Esophagus muscularis mucosa (tissue), 4 donors: Measurements from ENCODE around the gene KRTAP16-1. TPM values are rescaled to one million over a fixed set of nuclear protein-coding genes. Genes with fewer than 3 reads are reported as not detected.

ENCODE experiments used
- DNase-seq: peaks from one replicate; pipeline ENCODE4 v3.0.0-alpha.2; 2017; ENCODE audit errors: extremely low spot score
- H3K27ac ChIP-seq, 4 donors: fragments of 200-600 bp; sonication (generic); replicated peaks in 1 of 4; 1 replicate in 3 of 4; 2 replicates in 1 of 4; pipeline ENCODE4 v1.5.1; 2016 to 2019; ENCODE audit warnings: mild to moderate bottlenecking in 1 of 4
- H3K27me3 ChIP-seq, 4 donors: fragments of 200-600 bp; sonication (generic); one replicate each; pipeline versions ENCODE4 v1.5.1 to v1.6.0; 2016 to 2019
- H3K36me3 ChIP-seq, 4 donors: fragments of 200-600 bp; sonication (generic); one replicate each; pipeline ENCODE4 v1.5.1; 2016 to 2019
- H3K4me1 ChIP-seq, 4 donors: fragments of 200-600 bp; sonication (generic); one replicate each; pipeline ENCODE4 v1.5.1; 2016 to 2019
- H3K4me3 ChIP-seq, 4 donors: fragments of 200-600 bp; sonication (generic); 1 replicate in 2 of 4; 2 replicates in 2 of 4; pipeline ENCODE4 v1.5.1; 2016 to 2019; ENCODE audit warnings: mild to moderate bottlenecking in 4 of 4, moderate library complexity in 1 of 4
- H3K9me3 ChIP-seq, 4 donors: fragments of 200-600 bp; sonication (generic); 1 replicate in 3 of 4; 2 replicates in 1 of 4; pipeline ENCODE4 v1.5.1; 2016 to 2019
- CTCF ChIP-seq, 3 experiments: fragments of 200-600 bp in 2 of 3; fragments of 450-650 bp in 1 of 3; sonication (generic) in 2 of 3; IDR thresholded peaks; one replicate each; pipeline ENCODE4 v1.5.1; 2017 to 2019; ENCODE audit warnings: antibody characterized with exemption in 3 of 3, mild to moderate bottlenecking in 2 of 3, moderate library complexity in 1 of 3
- EP300 ChIP-seq: sonication (generic); formaldehyde crosslinking; IDR thresholded peaks from one replicate; pipeline ENCODE4 v1.6.1; 2017; ENCODE audit warnings: antibody characterized with exemption
- POLR2A ChIP-seq: fragments of 450-650 bp; IDR thresholded peaks from one replicate; pipeline ENCODE4 v1.6.1; 2017; ENCODE audit warnings: antibody characterized with exemption, moderate library complexity, mild to moderate bottlenecking, low read depth
- POLR2AphosphoS5 ChIP-seq, 2 donors: sonication (generic); formaldehyde crosslinking; IDR thresholded peaks; one replicate each; pipeline ENCODE4 v1.6.1; 2017; ENCODE audit warnings: antibody characterized with exemption in 2 of 2
- WGBS: methylation state at CpG from one replicate; pipeline ENCODE4 v1.1.5; 2018; 5-methylcytosine and 5-hydroxymethylcytosine counted together
- intact Hi-C: fragments of 100-400 bp; cut with DNase I; formaldehyde crosslinking; loops from one replicate; pipeline ENCODE4 v1.15.1; 2023
- total RNA-seq, 4 donors: library from RNA; depleted of rRNA; stranded (reverse); fragments of >200 nt; gene quantifications; one replicate each; pipeline versions ENCODE4 v1.1.0 to v1.2.1, GENCODE V29; 2016

The KRTAP16-1 gene
- total RNA-seq, 4 donors from 2014 or later, result not detected

GRCh38 chr17:41296846-41297245, 12.3 kb downstream of the KRTAP16-1 start:
- TF ChIP-seq CTCF (IDR thresholded peaks at IDR 0.05) (no peak), EP300 (no peak), POLR2AphosphoS5 (IDR thresholded peaks at IDR 0.05) (no peak), POLR2A (no peak)
- WGBS, result 42% methylated on average over 1 of the region's 1 CpG
- DNase-seq, result peak; percentile 7
- intact Hi-C loops, result no loop called here
- no peak overlapping the region for H3K4me3 ChIP-seq
- peaks cover 0 to 4% (median 0%) of the 10 kb centered on the region in 4 donors for H3K4me1 ChIP-seq
- no peak overlapping the region for H3K27ac ChIP-seq
- no peaks in the 10 kb centered on the region for H3K36me3 ChIP-seq
- H3K27me3 ChIP-seq, result peaks cover 0 to 8% (median 0%) of the 10 kb centered on the region in 4 donors
- H3K9me3 ChIP-seq, result no peaks in the 10 kb centered on the region

DNA sequence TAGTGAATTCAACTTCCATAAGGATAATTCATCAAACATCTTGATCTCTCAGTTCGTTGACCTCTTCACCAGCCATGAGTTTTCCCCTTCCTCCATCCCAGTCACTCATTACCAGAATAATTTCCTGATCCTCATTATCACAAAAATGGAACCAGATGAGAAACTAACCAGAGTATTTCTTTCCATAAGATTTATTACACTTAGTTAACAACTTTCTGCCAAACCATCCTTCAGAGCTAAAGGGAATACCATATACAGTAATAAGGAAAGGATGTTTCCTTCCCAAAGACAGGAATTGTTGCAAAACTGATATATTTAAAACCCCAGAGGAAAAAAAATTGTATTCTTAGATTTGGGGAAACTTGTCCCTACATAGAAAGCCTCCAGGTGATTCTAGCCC, 15.1 kb downstream of the KRTAP16-1 start:
- intact Hi-C loops, result no loop called here
- no peak for DNase-seq
- 79% methylated on average over 1 of the region's 1 CpG for WGBS

DNA sequence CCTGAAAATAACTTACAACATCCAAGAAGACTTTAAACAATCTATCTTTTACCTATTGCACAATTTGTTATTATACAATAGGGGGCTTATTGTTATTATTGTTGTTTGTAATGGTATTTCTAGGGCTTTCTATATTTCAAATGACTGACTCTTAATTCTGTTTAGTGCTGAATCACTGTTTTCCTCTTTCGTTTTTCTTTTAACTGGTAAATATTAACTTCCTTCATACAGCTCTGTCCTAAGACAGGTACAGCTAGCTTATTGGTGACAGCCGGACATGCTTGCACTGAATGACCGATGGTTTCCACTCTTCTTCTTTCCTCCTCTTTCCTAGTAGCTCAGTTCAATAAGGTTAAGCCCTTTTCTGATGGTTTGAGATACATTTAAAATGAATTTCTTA, 22.1 kb downstream of the KRTAP16-1 start:
- TF ChIP-seq POLR2A, result no peak
- TF ChIP-seq CTCF (IDR thresholded peaks at IDR 0.05), result no peak
- no peak for TF ChIP-seq EP300
- TF ChIP-seq POLR2AphosphoS5 (IDR thresholded peaks at IDR 0.05), result no peak
- H3K27ac ChIP-seq, result no peak overlapping the region
- peaks cover 0 to 12% (median 2%) of the 10 kb centered on the region in 4 donors for H3K27me3 ChIP-seq
- H3K9me3 ChIP-seq, result no peaks in the 10 kb centered on the region
- WGBS, result 86% methylated on average over 3 of the region's 3 CpGs
- H3K36me3 ChIP-seq, result no peaks in the 10 kb centered on the region
- no peak overlapping the region for H3K4me3 ChIP-seq
- peaks cover 0 to 11% (median 10%) of the 10 kb centered on the region in 4 donors for H3K4me1 ChIP-seq
- no peak for DNase-seq
- intact Hi-C loops, result no loop called here

More for the DNA sequence above, 15.1 kb downstream of the KRTAP16-1 start:
- Histone ChIP-seq H3K9me3 (no peaks in the 10 kb centered on the region), H3K27ac (no peak overlapping the region), H3K36me3 (no peaks in the 10 kb centered on the region), H3K4me1 (no peaks in the 10 kb centered on the region), H3K27me3 (peaks cover 0 to 17% (median 0%) of the 10 kb centered on the region in 4 donors), H3K4me3 (no peak overlapping the region)
- TF ChIP-seq POLR2A, result no peak
- TF ChIP-seq CTCF (IDR thresholded peaks at IDR 0.05), result no peak
- no peak for TF ChIP-seq EP300

- 19% methylated on average over 2 of the region's 2 CpGs for WGBS
- Histone ChIP-seq H3K4me1 (peaks cover 0 to 11% (median 10%) of the 10 kb centered on the region in 4 donors), H3K36me3 (no peaks in the 10 kb centered on the region), H3K27ac (no peak overlapping the region), H3K9me3 (no peaks in the 10 kb centered on the region), H3K4me3 (no peak overlapping the region), H3K27me3 (peaks cover 0 to 4% (median 0%) of the 10 kb centered on the region in 4 donors)
- TF ChIP-seq POLR2AphosphoS5 (IDR thresholded peaks at IDR 0.05), result no peak
- TF ChIP-seq CTCF (IDR thresholded peaks at IDR 0.05), result no peak
- TF ChIP-seq POLR2A, result no peak
- no peak for TF ChIP-seq EP300
- no peak for DNase-seq
- intact Hi-C loops, result no loop called here
These were observed 24.6 kb downstream of the KRTAP16-1 start for GRCh38 chr17:41284546-41284945.

DNA sequence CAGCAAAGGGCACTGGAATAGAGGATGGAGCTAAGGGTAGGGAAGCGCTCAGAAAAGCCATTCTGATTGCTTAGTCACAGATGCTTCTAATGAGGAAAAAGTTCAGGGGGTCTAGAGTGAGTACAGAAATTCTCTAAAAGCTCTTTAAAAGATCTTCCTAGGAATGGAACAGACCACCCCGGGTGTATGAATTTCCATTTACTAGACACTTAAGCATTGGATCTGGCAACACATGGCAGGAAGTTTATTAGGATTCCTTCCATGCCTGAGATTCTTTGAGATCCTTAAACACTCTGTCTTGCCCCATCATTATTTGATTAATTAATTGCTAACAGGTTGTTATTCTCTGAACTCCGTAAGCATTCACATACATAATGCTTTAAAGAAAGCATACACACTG, 25.1 kb downstream of the KRTAP16-1 start:
- intact Hi-C loops, result no loop called here
- Histone ChIP-seq H3K27ac (no peak overlapping the region), H3K27me3 (peaks cover 0 to 4% (median 0%) of the 10 kb centered on the region in 4 donors), H3K9me3 (no peaks in the 10 kb centered on the region), H3K4me1 (peaks cover 0 to 11% (median 10%) of the 10 kb centered on the region in 4 donors), H3K36me3 (no peaks in the 10 kb centered on the region), H3K4me3 (no peak overlapping the region)
- WGBS, result 36% methylated on average over 3 of the region's 3 CpGs
- TF ChIP-seq POLR2AphosphoS5 (IDR thresholded peaks at IDR 0.05) (no peak), POLR2A (no peak), EP300 (no peak), CTCF (IDR thresholded peaks at IDR 0.05) (no peak)
- no peak for DNase-seq
